ENCODE results near the gene KIAA0232. TPM values are rescaled to one million over a fixed set of nuclear protein-coding genes. Genes with fewer than 3 reads are reported as not detected.

KIAA0232 gene
- total RNA-seq, 1 donor from 2014 or later, result 32.1 TPM

- H3K27me3 ChIP-seq (ENCODE audit: control insufficient read depth, insufficient read depth, low read length), result no peaks in the 10 kb centered on the region
- H3K4me3 ChIP-seq (ENCODE audit: low read depth, low read length), result no peak overlapping the region
- H3K36me3 ChIP-seq (ENCODE audit: control insufficient read depth, insufficient read depth, low read length), result no peaks in the 10 kb centered on the region
- DNase-seq (ENCODE audit: low read depth), result no peak
- no peak for TF ChIP-seq CTCF (IDR thresholded peaks at IDR 0.05; ENCODE audit: insufficient read depth, low read length, poor library complexity, severe bottlenecking)
Observed at GRCh38 chr4:6898763-6899162, 116.2 kb downstream of the KIAA0232 start.

- Histone ChIP-seq H3K4me3 (ENCODE audit: low read depth, low read length) (no peak overlapping the region), H3K27me3 (ENCODE audit: control insufficient read depth, insufficient read depth, low read length) (no peaks in the 10 kb centered on the region), H3K36me3 (ENCODE audit: control insufficient read depth, insufficient read depth, low read length) (no peaks in the 10 kb centered on the region)
- TF ChIP-seq CTCF (IDR thresholded peaks at IDR 0.05; ENCODE audit: insufficient read depth, low read length, poor library complexity, severe bottlenecking), result no peak
- DNase-seq (ENCODE audit: low read depth), result no peak
Observed at GRCh38 chr4:6900181-6900812, 117.8 kb downstream of the KIAA0232 start.

GRCh38 chr4:6900956-6901355 is 118.4 kb downstream of the KIAA0232 start:
- TF ChIP-seq CTCF (IDR thresholded peaks at IDR 0.05; ENCODE audit: insufficient read depth, low read length, poor library complexity, severe bottlenecking), result no peak
- DNase-seq (ENCODE audit: low read depth), result no peak
- Histone ChIP-seq H3K27me3 (ENCODE audit: control insufficient read depth, insufficient read depth, low read length) (no peaks in the 10 kb centered on the region), H3K36me3 (ENCODE audit: control insufficient read depth, insufficient read depth, low read length) (no peaks in the 10 kb centered on the region), H3K4me3 (ENCODE audit: low read depth, low read length) (no peak overlapping the region)

GRCh38 chr4:6901669-6902317 is 119.3 kb downstream of the KIAA0232 start:
- H3K36me3 ChIP-seq (ENCODE audit: control insufficient read depth, insufficient read depth, low read length), result no peaks in the 10 kb centered on the region
- H3K27me3 ChIP-seq (ENCODE audit: control insufficient read depth, insufficient read depth, low read length), result peaks cover 2% of the 10 kb centered on the region
- no peak for DNase-seq (ENCODE audit: low read depth)
- TF ChIP-seq CTCF (IDR thresholded peaks at IDR 0.05; ENCODE audit: insufficient read depth, low read length, poor library complexity, severe bottlenecking), result no peak
- no peak overlapping the region for H3K4me3 ChIP-seq (ENCODE audit: low read depth, low read length)

GRCh38 chr4:6902318-6903042 is 120.0 kb downstream of the KIAA0232 start:
- DNase-seq (ENCODE audit: low read depth), result no peak
- no peak for TF ChIP-seq CTCF (IDR thresholded peaks at IDR 0.05; ENCODE audit: insufficient read depth, low read length, poor library complexity, severe bottlenecking)
- Histone ChIP-seq H3K4me3 (ENCODE audit: low read depth, low read length) (no peak overlapping the region), H3K27me3 (ENCODE audit: control insufficient read depth, insufficient read depth, low read length) (peaks cover 8% of the 10 kb centered on the region), H3K36me3 (ENCODE audit: control insufficient read depth, insufficient read depth, low read length) (no peaks in the 10 kb centered on the region)

Measured in kidney epithelial cell (primary cell).